ENCODE measurements around the gene EFHC1.

EFHC1 gene

DNA sequence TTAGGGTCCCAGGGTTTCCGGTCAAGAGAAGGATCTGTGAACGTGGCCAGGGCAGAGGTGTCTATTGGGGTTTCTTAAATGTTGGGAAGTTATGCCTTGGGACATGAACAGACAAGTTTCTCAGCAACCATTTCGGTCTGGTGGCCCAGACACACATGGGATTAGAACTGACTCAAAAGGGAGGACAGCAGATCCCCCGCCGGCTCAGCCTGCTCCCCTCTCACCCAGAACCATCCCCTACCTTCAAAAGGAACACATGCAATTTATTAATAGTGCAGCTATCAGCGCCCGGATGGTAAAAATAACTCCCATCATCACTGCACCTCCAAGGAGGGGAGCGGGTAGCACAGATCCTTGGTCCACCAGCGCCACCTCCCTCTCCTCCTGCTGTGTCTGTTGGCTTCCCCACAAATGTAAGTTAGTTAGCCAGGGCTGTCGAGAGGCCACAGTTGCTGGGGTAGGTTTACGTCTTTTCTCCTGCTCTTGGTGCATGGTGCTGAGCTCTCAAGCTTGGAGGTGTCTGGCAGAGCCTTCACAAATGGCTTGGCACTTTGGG lies 79.6 kb downstream of the EFHC1 start:
- in situ Hi-C loops (cut with MboI; ENCODE audit: low sequenced_read_pairs): no loop called here

DNA sequence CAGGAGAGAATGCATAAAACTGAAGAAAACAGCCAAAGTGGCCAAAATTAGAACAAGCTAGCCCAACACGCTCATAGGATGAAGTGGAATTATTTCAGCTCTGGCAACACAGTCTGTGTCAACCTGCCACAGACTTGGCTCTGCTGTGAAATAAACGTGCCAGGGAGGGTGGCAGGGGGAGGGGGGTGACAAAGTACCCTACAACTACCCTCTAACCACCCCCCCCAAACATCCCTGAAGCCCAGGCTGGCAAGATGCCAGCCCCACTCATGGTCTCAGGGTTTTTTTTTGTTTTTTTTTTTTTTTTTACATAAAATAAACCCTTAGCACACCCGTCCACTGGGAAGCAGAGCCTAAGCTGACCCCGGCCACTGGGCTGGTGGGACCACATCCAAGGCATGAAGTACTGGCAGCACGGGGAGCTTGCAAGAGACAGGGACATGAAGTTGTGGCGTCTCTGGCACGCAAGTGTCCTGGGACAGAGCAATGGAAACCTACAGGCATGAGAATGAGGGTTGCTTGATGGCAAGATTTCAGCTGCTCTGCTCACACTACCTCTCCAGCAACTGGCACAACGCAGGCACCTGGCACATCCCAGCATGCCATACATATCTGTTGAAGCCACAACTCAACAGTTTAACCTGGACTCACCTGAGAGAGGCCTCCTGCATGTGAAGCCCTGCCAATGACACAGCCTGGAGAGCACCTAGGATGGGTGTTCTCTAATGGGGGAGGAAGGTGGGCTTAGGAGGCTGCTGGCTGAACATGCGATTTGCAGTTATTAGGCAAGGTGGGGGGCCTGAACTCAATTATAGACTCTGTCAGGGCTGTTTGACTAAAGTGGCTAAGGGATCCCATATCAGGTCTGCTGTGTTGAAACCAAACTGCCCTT lies 80.3 kb downstream of the EFHC1 start:
- in situ Hi-C loops (cut with MboI; ENCODE audit: low sequenced_read_pairs): no loop called here

DNA sequence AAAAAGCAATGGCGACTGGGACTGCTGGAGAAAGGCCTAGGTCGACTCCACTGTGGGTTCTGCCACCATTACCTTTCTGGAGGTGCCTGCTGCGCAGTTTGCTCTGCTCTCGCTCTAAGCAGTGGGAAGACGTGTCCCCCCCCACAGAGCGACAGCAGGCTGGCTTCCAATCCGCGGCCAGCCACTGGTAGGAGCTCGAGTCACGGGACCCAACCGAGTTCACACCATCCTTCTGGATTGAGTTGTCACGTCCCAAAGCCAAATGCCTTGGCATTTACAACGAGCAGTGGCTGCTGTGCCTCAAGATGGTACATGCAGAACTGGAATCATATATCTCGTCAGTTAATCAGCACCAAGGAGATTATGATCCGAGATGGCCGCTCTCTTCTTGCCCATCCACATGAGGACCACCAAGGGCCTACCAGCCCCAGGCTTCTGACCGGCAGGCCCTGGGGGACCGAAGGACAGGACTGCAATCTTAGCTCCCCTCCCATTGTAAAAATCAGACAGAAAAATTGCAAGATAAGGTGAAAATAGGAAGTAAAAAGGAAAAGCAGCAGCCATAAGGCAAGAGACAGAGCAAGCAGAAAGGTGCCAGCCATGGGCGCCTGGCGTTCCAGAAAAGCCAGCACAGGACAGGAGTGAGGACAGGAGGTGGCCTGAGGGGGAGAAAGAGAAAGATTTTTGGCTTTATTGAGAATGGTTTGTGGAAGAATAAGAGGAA lies 82.3 kb downstream of the EFHC1 start:
- in situ Hi-C loops (cut with MboI; ENCODE audit: low sequenced_read_pairs): no loop called here

DNA sequence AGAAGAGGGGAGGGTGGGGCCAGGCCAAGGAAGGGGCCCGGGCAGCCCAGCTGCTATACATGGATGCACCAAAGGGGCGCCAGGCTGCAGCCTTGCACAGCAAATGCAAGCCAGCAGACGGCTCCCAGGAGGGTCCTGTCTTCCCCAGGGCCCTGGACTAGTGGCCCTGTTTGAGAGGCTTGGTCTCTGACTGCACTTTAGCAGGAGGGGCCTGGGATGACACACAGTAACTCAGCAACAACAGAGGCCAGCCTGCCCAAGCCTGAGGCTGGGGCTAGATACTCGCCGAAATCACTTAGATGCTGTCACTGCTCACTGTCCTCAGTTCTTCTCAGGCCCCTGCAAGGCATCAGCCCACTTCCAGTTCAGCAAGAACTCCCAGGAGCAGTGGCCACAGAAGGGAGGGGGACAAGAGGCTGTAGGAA lies 83.2 kb downstream of the EFHC1 start:
- in situ Hi-C loops (cut with MboI; ENCODE audit: low sequenced_read_pairs): no loop called here

DNA sequence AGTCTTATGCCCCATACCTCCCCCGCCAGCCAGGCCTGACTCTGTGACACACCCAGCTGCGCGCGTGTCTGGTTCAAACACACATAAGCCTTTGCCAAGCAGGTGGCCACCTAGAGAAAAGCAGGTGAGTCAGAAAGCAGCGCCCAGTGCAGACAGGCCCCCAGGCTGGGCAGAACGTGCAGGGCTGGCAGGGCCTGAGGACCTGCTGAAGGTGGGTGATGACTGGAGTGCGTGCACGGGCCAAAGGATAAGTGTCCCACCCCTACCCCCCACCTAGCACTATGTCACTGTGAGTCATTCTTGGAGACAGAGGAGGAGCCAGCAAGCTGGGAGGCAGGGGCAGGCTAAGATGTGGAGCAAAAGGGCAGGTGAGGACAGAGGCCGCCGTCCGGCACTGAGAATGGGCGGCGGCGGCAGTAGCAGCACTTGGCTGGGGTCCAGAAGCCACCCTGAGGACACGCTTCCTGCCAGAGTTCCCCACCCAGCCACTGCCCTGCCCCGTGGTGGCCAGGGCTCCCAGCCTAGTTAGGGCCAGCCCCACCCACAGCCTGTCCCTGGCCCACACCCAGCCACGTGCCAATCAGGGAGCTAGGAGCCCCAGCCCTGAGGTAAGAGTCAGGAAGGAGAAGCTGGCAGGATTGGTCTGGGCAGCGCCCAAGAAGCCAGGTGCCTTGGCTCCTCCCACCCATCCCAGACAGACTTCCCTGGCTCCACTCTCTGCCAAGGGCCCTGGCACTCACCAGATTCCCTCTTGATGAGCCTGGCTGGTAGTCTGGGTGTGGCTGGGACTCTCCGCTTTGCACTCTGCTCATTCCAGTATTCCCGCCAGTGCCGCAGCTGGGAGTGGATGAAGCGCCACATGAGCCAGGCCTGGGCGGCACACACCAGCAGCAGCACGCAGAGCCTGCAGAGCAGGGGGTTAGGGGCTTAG lies 84.0 kb downstream of the EFHC1 start:
- in situ Hi-C loops (cut with MboI; ENCODE audit: low sequenced_read_pairs): no loop called here

DNA sequence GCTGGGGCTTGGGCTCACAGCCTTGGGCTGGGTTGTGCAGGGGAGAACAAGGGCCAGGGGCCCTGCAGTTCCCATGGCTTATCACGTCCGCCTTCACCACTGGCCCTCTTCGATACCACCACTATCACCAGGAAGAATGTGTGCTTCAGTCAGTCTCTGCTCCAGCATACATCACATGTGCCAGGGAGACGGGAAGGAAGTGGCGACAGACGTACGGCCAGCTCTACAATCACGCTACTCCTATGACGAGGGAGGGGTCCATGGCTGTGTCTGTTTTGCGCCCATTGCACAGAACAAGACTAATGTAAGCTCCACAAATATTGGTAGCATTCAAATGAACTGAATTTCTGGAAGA lies 84.6 kb downstream of the EFHC1 start:
- in situ Hi-C loops (cut with MboI; ENCODE audit: low sequenced_read_pairs): no loop called here

DNA sequence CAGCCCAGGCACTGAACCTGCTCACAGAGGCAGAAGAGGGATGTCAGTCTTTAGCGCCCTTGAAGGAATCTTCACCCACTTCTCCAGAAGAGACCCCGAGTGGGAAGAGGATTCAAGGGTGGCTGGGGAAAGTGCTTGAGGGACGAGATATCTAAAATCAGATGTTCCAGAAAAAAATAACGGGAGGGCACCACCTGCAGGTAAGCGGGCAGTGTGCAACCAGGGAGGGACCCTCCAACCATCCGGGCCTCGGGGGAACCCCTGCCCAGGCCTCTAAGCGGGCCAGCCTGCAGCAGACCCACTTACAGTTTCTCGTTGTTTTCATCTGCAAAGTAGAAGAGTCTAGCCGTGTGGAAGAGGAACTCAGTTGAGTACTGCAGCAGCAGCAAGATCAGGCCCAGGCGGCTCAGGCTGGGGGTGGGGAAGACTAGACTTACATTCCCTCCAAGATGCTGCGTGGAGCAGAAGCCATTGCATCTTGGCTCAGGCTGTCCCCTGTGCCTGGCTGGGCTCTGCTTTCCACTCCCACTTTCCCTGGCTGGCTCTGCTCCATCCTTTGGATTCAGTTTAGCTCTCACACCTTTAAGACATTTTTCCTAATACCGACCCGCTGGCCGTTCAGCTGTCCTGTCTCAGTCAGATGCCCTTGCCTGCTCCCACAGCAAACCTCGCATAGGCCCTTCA lies 85.7 kb downstream of the EFHC1 start:
- in situ Hi-C loops (cut with MboI; ENCODE audit: low sequenced_read_pairs): no loop called here

DNA sequence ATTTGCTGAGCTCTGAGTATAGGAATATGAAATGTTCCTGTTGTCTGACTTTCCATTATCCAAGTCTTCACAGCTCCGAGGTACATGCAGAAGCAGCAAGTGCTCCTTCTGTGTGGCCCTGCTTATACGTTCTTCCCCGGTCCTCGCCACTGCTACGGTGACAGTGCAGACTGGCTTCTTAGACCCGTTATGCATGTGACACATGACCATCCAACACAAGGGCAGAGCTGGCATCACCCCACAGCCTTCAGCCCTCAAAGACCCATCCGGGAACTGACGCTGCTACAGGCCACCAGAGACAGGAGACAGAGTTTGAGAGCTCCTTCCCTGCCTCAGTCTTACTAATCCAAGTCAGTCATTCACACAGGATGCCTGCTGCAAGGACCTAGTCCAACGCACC lies 86.3 kb downstream of the EFHC1 start:
- in situ Hi-C loops (cut with MboI; ENCODE audit: low sequenced_read_pairs): no loop called here

DNA sequence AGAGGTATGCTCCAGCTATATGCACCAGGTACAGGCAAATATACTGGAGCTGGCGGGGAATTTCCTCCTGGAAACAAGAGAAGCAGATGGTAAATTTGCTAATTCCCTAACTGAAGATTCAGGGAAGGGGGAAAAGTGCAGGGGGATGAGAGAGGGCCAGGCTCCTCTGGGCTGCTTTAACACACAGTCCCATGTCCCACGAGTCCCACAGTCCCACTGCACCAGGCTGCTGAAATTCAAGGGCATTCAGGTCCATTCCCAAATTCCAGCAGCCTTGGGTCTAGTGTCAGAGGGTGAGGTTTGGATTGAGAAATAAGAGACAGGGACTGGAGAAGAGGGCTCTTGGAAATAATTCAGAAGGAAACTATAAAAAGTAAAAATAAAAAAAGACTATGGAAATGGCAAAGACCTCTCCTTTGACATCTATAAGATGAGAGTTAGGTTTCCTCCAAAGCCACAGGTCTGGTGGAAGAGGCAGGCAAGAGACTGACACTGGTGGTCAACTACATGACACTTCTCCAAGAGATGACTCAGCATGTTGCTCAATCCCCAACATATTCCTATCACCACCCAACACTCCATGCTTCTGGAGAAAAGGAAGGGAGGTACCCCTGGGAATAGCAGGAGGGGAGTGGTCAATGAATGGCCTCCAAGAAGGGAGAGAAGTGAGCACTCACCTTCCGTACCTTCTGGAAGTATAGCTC lies 87.6 kb downstream of the EFHC1 start:
- in situ Hi-C loops (cut with MboI; ENCODE audit: low sequenced_read_pairs): no loop called here

DNA sequence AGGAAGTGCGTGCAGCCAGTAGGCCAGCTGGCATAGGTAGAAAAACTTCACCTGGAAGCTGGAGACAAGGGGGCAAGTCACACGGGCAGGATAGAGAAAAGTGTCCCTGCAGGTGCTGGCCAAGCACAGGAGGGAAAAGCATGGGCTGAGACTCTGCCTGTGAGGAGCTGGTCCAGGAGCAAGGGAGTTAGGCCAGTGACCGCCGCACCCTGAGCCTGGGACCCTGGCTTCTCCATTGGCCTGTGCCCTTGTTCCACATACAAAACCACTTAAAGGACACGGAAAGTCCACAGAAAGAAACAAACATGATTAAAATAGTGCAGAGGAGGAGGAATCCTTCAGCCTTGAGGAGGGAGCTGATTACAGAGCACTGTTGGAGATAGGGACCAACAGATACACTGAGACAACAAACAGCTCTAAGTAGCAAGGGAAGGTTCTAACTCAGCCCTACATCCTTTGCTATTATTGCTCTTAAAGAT lies 88.2 kb downstream of the EFHC1 start:
- in situ Hi-C loops (cut with MboI; ENCODE audit: low sequenced_read_pairs): no loop called here

DNA sequence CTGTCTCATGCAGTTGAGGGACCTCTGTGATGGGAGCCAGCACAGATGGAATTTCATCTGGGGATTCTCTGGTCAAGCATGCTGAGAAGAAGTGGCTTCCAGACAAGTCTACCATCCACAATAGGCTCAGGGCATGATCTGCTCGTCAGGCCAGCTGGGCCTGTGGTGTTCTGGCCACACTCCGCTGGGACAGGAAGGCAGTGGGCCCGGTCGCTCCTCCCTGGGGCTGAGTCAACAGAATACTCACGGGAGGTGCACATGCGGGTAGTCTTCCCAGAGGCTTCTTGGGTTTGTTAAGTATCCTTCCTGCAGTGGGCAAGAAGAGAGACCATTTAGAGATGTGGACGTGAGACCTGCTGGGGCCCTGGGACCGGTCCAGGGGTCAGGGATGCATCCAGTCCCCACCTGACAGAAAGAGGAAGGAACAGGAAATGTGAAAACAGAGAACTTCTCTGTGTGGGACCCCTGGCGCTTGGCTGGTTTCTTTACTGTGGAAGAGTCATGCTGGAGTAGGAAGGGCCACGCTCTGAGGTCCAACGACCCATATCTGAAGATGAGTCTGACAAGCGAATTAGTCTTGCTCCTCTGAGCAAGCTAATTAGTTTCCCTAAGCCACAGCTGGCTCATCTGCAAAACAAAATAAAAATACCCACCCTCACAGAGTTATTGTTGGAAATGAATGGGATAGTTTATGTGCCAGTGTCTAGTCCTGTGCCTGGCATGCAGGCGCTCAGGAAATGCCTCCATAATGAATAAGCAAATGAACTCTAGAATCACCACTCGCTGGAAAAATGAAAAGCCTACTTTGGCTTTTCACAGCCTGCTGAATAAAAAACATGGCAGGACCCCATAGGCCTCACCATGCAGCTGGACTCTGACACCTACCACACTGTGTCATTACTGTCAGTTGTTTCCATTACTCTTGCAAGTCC lies 89.4 kb downstream of the EFHC1 start:
- in situ Hi-C loops (cut with MboI; ENCODE audit: low sequenced_read_pairs): no loop called here

DNA sequence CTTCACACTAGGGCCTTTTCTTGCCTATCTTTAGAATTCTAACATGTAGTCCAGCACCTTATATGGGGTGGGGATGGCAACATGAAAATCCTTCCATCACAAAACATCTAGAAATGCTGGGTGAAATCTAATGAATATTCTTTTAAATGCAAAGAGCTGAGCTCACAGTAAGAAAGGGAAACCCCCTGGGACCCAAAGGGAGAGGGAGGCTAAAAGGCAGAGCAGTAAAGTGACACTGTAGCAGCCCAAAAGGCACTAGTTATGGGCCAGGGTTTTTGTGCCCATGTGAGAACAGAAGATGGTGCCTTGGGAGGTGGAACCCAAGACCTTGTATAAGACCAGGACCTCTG lies 90.0 kb downstream of the EFHC1 start:
- in situ Hi-C loops (cut with MboI; ENCODE audit: low sequenced_read_pairs): no loop called here

DNA sequence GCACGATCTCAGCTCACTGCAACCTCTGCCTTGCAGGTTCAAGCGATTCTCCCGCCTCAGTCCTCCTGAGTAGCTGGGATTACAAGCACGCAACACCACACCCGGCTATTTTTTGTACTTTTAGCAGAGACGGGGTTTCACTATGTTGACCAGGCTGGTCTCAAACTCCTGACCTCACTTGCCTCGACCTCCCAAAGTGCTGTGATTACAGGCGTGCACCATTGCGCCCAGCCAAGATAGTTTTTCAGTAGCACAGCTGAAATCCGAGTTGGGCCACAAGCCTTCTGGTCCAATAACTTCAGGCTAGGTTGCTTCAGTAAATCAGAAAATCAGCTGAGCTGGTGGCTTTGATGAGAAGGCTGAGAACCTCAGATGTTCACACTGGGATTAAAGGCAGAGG lies 91.0 kb downstream of the EFHC1 start:
- in situ Hi-C loops (cut with MboI; ENCODE audit: low sequenced_read_pairs): no loop called here

DNA sequence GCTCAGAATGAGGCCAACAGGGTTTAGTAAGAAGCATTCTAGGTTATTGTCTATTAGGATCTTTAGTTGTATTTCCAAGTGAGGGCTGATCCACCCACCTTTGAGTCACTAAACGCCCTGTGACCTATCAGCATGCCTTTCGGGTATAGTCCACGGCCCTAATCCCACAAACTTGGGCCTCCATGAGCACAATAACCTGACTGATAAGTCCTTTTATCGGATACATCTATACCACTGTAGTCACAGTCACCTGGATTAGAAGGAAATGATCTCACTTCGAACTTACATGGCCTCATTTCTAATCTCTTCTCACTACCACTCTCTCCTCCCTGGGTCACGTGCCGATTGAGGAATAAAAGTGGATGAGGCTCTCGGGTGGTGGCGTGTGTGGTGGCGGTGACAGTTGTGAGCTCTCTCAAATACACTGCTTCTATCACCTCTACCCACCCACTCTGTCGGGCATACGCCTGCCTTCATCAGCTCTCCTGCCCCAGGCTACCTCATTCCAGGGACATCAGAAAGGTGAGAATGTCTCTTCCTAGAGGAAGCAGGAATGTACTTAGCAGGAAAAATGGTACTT lies 91.5 kb downstream of the EFHC1 start:
- in situ Hi-C loops (cut with MboI; ENCODE audit: low sequenced_read_pairs): no loop called here

DNA sequence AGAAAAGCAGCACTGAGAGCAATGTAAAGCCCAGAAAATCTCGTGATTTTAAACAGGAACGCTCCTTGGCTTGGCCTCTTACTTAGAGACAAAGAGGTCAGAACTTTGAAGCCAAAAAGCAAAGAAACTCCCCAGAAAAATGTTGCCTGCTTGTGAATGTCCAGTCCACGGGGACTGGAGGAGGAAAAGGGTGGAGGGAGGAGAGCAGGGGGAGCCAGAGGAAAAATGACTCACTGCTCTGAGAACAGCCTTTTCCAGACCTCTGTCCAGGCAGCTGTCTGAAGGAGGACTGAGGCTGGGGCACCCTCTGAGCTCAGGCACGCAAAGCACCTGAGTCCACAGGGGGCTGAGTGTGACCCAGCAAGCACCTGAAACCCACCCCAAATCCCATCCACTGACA lies 92.1 kb downstream of the EFHC1 start:
- in situ Hi-C loops (cut with MboI; ENCODE audit: low sequenced_read_pairs): no loop called here

DNA sequence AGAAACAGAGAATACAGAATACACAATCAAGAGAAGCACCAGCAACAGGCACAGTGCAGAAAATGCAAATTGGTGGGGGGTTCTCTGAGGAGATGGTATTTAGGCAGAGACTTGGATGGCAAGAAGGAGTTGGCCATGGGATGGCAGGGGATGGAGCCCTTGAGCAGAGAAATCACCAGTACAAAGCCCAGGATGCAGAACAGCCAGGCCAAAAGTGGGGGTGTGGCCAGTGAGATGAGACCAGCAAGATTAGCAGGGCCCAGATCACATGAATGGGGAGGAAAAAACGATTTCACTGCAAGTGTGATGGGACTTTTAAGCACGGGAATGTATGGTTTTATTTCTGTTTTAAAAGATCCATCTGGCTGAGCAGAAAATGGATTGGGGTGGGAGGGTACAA lies 93.3 kb downstream of the EFHC1 start:
- in situ Hi-C loops (cut with MboI; ENCODE audit: low sequenced_read_pairs): no loop called here

DNA sequence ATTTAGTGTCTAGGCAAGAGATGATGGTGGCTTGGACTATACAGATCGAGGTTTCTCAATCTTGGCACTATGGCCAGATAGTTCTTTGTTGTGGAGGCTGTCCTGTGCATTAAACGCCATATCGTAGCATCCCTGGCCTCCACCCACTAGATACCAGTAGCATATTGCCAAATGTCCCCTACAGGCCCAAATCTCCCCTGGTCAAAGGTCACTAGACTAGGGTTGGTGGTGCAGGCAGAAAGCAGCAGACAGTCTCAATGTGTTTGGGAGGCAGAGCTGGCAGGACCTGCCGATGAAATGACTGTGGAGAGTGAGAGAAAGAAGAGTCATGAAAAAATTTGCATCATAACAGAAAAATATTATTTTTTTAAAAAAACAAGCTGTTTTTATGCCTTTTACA lies 93.8 kb downstream of the EFHC1 start:
- in situ Hi-C loops (cut with MboI; ENCODE audit: low sequenced_read_pairs): no loop called here

DNA sequence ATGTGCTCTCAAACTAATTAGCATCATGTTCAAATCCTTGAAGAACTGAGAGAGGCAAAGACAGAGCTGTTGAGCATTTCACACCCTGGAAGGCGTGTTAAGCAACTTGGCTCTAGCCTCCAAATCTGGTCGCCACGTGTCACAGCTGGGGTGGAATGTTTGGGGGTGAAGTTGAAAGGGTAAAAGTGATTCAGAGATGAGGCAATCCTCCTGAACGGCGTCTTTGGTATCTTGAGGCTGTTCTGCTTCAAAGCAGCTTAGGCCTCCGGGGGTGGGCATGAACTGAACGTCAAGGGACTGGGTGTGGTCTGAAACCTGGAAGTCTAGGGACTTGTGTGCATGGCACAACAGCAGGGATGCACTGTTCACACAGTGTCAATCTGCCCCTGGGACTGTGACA lies 94.4 kb downstream of the EFHC1 start:
- in situ Hi-C loops (cut with MboI; ENCODE audit: low sequenced_read_pairs): no loop called here

Measured in HL-60/S4 (cell line).